NCI-H2196 treated with DMSO at 0.1 percent for 48 hours (cell line): ENCODE data around the gene WDR48.

Source experiments
- DNase-seq: peaks from one replicate; lab custom pipeline; 2025; ENCODE audit not compliant: unreplicated experiment; lab: John Stamatoyannopoulos, UW

Gene WDR48

GRCh38 chr3:39063143-39063542 is 11.3 kb downstream of the WDR48 start:
- DNase-seq = no peak

DNA sequence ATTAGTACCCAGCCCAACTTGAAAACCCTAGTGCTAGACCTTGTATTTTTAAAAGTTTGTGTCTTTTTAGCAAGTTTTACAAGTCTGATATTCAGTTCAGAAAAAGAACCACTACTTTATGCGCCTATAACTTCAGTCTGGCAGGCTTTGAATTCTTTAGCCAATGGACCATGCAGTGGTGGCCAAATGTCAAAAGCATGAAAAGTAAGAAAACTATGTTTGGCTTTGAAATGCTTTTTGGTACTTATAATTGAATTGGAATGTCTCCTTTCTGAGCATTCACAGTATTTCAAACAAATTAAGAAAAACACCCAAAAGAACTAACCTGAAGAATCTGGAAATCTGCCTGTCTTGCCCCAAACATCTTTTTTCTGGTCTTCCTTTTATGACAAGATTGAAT is 12.8 kb downstream of the WDR48 start:
- DNase-seq = no peak

GRCh38 chr3:39065197-39065596 is 13.4 kb downstream of the WDR48 start:
- no peak for DNase-seq

GRCh38 chr3:39067286-39067685 is 15.5 kb downstream of the WDR48 start:
- DNase-seq = no peak

DNA sequence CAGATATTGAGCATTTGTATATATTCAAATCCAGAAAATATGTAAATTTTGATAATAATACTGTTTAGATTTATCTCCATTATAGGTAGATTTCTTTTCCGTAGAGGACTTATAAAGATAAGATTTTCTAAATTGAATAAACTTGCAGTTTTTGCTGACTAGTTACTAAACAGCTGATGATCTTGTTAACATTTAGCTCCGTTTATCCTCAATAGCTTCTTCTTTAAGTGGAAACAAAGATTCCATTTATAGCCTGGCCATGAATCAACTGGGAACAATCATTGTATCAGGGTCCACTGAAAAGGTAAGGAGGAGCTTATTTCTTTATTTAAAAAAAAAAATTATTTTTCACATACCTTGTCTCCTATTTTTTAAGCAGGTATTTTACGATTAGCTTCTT is 16.7 kb downstream of the WDR48 start:
- DNase-seq = no peak

- DNase-seq = no peak
Measured at GRCh38 chr3:39075910-39076309, 24.1 kb downstream of the WDR48 start.

- no peak for DNase-seq
Measured at GRCh38 chr3:39079530-39079929, 27.7 kb downstream of the WDR48 start.

DNA sequence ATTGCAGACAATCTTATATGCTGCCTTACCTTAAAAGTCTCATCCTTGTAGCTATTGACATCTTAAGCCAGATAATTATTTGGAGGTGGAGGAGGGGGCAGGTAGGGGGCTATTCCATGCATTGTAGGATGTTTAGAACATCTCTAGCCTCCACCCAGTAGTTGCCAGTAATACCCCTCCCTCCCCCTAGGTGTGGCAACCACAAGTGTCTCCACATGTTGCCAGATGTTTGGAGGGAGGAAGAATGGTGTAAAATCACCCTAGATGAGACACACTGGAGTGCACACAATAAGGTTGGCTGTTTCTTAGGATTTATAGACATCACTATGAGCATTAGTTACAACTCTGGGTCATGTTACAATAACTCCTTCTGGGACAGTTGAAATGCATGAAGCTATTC is 28.2 kb downstream of the WDR48 start:
- DNase-seq = no peak

DNA sequence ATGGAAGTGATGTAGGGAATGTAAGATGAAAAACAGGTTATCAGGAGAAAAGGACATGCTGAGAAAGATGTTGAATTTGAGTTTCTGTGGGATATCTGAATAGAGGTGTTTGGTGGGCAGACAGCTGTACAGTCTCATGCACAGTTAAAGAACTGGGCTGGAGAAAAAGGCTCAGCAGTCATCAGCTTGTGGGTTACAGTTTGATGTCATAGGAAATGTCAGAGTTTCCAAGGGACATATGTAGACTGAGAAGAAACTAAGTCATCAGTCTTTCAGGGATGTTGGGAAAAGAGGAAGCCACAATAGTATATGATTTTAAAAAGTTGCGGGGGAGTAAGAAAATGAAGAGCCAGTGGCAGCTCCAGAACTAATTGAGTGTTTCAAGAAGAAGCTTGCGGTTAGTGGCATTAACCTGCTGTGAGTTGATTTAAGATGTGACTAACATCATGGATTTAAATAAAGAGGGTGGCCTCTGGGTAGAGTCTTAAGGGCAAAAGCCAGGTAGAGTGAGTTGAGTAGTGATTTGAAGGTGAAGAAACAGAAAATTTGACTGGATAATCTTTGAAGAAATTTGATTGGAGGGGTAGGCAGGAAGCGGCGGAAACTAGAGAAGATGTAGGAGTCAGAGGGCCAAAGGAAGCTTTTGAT is 31.0 kb downstream of the WDR48 start:
- no peak for DNase-seq

DNA sequence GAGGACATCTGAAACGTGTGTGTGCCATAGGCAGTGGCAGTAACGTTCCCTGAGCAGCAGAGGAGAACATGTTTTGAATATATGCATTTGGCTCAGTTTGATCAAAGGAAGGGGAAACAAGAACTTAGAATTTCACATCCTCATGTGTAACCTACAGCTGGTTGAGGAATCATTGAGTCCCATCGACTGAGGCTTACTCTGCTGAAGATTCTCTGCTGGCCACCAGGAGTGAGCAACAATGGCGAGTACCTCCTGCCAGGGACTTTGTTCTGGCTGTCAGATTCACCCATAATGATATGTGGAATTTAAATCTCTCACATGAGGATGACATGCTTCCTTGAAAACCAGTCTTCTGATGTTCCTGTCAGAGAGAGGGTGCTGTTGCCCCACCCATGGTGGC is 34.3 kb downstream of the WDR48 start:
- no peak for DNase-seq

- DNase-seq = no peak
Measured at GRCh38 chr3:39088456-39088855, 36.6 kb downstream of the WDR48 start.

DNA sequence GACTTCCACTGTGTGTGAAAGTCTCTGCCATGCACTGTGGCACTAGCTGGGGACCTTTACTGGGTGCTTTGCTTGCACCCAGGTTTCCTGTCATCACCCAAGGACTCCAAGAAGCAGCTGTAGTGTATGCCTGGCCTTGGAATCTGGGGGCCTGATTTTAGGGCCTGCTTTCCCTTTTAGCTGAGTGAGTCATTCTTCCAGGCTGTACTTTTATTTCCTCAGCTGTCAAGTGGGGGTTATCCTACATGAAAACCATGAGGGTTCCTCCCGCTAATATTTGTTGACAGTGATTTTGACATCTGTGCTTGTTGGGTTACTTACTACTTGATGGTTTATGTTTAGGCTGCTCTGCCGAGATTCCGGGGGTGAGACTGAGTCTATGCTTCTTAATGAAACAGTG is 37.1 kb downstream of the WDR48 start:
- DNase-seq = no peak

- no peak for DNase-seq
Measured at GRCh38 chr3:39090922-39091321, 39.1 kb downstream of the WDR48 start.

DNA sequence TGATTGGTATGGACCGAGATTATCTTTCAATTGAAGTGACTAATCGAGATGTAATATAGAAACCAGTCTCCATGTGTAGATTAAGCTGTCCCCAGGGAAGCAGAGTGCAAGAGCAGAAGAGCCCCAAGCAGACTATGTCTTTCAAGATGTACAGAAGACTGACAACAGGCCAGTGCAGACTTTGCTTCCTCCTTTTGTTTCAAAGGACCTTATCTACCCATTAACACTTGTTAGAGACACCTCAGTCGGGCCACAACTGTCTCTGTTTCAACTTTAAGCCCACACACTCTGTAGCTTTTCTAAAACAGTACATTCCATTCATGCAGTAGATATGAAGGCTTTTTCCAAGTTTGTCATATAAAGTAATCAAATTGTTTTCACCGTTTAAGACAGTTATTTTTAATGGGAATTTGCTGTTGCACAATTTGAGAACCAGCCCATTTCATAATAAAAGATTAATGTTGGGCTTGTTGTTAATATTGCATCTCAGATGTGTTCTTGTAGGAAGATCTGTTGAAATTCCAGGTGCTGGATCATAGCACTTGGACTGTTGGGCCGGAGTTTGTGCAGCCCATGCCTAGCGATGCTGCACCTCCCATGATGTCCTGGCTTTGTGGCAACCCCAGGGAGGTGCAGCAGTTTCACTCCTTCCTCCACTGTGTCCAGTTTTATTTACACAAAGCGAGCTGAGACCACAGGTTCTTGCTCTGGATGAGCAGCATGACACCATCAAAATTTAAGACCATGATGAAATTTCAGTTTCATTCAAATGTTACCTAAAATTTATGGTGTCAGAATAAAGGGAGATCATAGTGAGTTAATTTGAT is 43.2 kb downstream of the WDR48 start:
- DNase-seq = no peak

- no peak for DNase-seq
Measured at GRCh38 chr3:39095778-39096177, 44.0 kb downstream of the WDR48 start.

DNA sequence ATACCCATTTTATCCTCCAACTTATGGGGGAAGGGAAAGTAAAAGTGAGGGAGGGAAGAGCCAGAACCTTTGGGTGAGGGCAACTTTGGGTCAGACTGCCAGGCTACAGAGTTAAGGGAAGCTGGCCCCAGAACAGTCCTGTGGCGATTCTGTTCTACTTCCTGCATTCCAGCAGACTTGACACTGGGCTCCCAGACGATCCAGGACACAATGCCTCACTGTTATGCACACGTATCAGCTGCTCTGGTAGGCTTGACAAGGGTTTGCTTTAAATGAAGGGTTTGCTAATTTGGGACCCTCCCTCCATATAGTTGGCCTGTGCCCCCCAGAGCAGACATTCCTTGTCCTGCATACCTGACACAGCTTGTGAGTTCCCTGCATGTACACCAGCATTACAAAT is 45.0 kb downstream of the WDR48 start:
- DNase-seq = no peak

DNA sequence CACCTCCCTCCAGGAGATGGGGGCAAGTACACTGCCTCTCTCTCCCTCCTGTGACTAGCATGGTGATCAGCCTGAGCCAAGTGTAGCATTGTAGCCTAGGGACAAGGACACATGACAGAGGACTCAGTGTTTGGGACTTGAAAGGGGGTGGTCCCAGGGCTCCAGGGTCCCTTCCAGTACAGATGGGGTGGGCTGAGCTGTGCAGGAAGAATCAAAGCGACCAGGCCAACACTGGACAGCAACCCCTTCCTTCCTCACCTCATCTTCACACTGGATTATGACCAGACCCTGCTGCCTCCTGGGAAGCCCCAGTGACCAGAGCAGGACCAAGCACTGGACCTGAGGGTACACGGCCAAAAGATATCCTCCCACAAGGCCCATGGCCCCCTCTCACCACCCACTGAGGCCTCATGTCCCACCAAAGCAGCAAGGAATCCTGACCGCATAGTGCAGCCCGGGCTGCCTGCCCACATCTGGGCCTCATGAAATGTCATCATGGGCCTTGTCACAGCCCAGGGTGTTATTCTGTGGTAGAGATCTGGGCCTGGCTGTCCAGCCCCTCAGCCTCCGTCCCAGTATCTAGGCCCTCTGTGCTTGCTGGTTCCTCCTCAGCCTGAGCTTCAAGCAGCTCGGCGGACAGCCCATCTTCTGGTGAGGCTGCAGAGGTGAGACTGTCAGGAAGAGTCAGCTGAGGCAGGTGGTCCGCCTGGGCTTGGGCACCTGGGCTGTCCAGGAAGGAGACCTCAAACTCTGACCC is 46.1 kb downstream of the WDR48 start:
- DNase-seq = no peak

- DNase-seq = no peak
Measured at GRCh38 chr3:39098473-39099000, 46.7 kb downstream of the WDR48 start.

- DNase-seq = no peak
Measured at GRCh38 chr3:39099242-39099641, 47.4 kb downstream of the WDR48 start.

- no peak for DNase-seq
Measured at GRCh38 chr3:39099738-39100499, 48.1 kb downstream of the WDR48 start.

GRCh38 chr3:39100500-39100886 is 48.7 kb downstream of the WDR48 start:
- no peak for DNase-seq
